HepG2 (cell line): ENCODE measurements around the gene HEBP1. TPM values are rescaled to one million over a fixed set of nuclear protein-coding genes. Genes with fewer than 3 reads are reported as not detected.

Experiments used
- AGO2 ChIP-seq: fragments of 200-400 bp; formaldehyde crosslinking; optimal IDR thresholded peaks from 2 replicates; pipeline ENCODE3; 2017; ENCODE audit warnings: mild to moderate bottlenecking, low read depth, low read length, moderate library complexity
- DNMT1 ChIP-seq: sonication (generic); formaldehyde crosslinking; IDR thresholded peaks from 2 replicates; pipeline ENCODE4 v1.5.1; 2020; ENCODE audit warnings: mild to moderate bottlenecking, missing genetic modification reagents
- HOXA7 ChIP-seq: sonication (generic); formaldehyde crosslinking; IDR thresholded peaks from 2 replicates; pipeline ENCODE4 v1.8.1; 2022; ENCODE audit warnings: mild to moderate bottlenecking, missing genetic modification reagents, moderate library complexity
- IRX3 ChIP-seq: sonication (generic); formaldehyde crosslinking; IDR thresholded peaks from 2 replicates; pipeline ENCODE4 v1.8.1; 2023; ENCODE audit warnings: mild to moderate bottlenecking, low read depth, missing genetic modification reagents, borderline replicate concordance
- KDM2A ChIP-seq: sonication (generic); formaldehyde crosslinking; IDR thresholded peaks from 2 replicates; pipeline ENCODE4 v1.4.0; 2020; ENCODE audit warnings: low read depth, missing genetic modification reagents, borderline replicate concordance
- NCOA1 ChIP-seq: sonication (generic); formaldehyde crosslinking; IDR thresholded peaks from 2 replicates; pipeline ENCODE4 v1.9.0; 2021; ENCODE audit warnings: missing genetic modification reagents
- PAX8 ChIP-seq: sonication (generic); formaldehyde crosslinking; IDR thresholded peaks from 2 replicates; pipeline ENCODE4 v1.8.0; 2022; ENCODE audit warnings: mild to moderate bottlenecking, missing genetic modification reagents, borderline replicate concordance
- POGZ ChIP-seq: sonication (generic); formaldehyde crosslinking; IDR thresholded peaks from 2 replicates; pipeline ENCODE4 v1.4.0; 2020; ENCODE audit warnings: mild to moderate bottlenecking, missing genetic modification reagents
- SETDB1 ChIP-seq: sonication (generic); formaldehyde crosslinking; IDR thresholded peaks from 2 replicates; pipeline ENCODE4 v1.5.1; 2020; ENCODE audit warnings: missing genetic modification reagents, mild to moderate bottlenecking, borderline replicate concordance
- SP1 ChIP-seq, 2 experiments: fragments of 450-650 bp in 1 of 2; sonication (generic) in 1 of 2; formaldehyde crosslinking in 1 of 2; IDR thresholded peaks; 2 replicates each; pipeline versions ENCODE4 v1.4.0 to v1.6.1; 2016 to 2020; ENCODE audit warnings: missing genetic modification reagents in 1 of 2
- TGIF2 ChIP-seq: IDR thresholded peaks from 2 replicates; pipeline ENCODE4 v1.6.1; 2016; ENCODE audit warnings: control low read depth, missing compliant biosample characterization
- ZFX ChIP-seq: sonication (generic); formaldehyde crosslinking; IDR thresholded peaks from 2 replicates; pipeline ENCODE4 v1.4.0; 2020; ENCODE audit warnings: mild to moderate bottlenecking, low read depth, missing genetic modification reagents, moderate library complexity
- ZKSCAN8 ChIP-seq: IDR thresholded peaks from 2 replicates; pipeline ENCODE4 v1.6.1; 2016; ENCODE audit warnings: borderline replicate concordance, missing genetic modification reagents, missing compliant biosample characterization
- ZMYM4 ChIP-seq: sonication (generic); formaldehyde crosslinking; IDR thresholded peaks from 2 replicates; pipeline ENCODE4 v1.8.1; 2023; ENCODE audit warnings: mild to moderate bottlenecking, missing genetic modification reagents
- ZNF430 ChIP-seq: sonication (generic); formaldehyde crosslinking; IDR thresholded peaks from 2 replicates; pipeline ENCODE4 v1.9.0; 2021; ENCODE audit warnings: mild to moderate bottlenecking, missing genetic modification reagents
- ZNF672 ChIP-seq: sonication (generic); formaldehyde crosslinking; IDR thresholded peaks from 2 replicates; pipeline ENCODE4 v1.8.1; 2022; ENCODE audit warnings: missing genetic modification reagents
- ZNF773 ChIP-seq: sonication (generic); formaldehyde crosslinking; IDR thresholded peaks from 2 replicates; pipeline ENCODE4 v1.4.0; 2020; ENCODE audit warnings: missing genetic modification reagents, borderline replicate concordance
- polyA plus RNA-seq, 8 experiments: library from polyadenylated mRNA; depleted of rRNA in 3 of 8; stranded (reverse) in 7 of 8; unstranded in 1 of 8; fragments of >200 nt; fragmentation: Illumina TruSeq in 4 of 8; extraction: Trizol in 4 of 8; gene quantifications; 2 replicates each; pipeline versions ENCODE4 v1.2.1 to v1.2.3, GENCODE V29; 2011 to 2016; ENCODE audit warnings: low read depth in 4 of 8, missing spikeins in 1 of 8, mixed read lengths in 1 of 8; ENCODE audit not compliant: insufficient read depth in 1 of 8
- total RNA-seq, 5 experiments: library from RNA; depleted of rRNA; stranded (reverse); fragments of >200 nt; fragmentation: Illumina TruSeq; extraction: Trizol; gene quantifications; 2 replicates each; pipeline ENCODE4 v1.2.3, GENCODE V29; 2016; ENCODE audit warnings: low read depth in 1 of 5
- TF ChIP-seq, protein P1 (sequence below): sonication (generic); formaldehyde crosslinking; IDR thresholded peaks from 2 replicates; pipeline ENCODE4 v1.4.0; 2020; ENCODE audit warnings: missing genetic modification reagents
- TF ChIP-seq, protein P2 (sequence below): sonication (generic); formaldehyde crosslinking; IDR thresholded peaks from 2 replicates; pipeline ENCODE4 v1.8.1; 2022; ENCODE audit warnings: low read depth, mild to moderate bottlenecking, missing genetic modification reagents
- TF ChIP-seq, protein P3 (sequence below): sonication (generic); formaldehyde crosslinking; conservative IDR thresholded peaks from 2 replicates; pipeline ENCODE4 v1.8.0; 2022; ENCODE audit warnings: mild to moderate bottlenecking, moderate library complexity, missing genetic modification reagents

The HEBP1 gene
- total and polyA plus RNA-seq, 2 of the 13 experiments (the other 11 are each of a cell fraction or from before 2014, with no cell fraction given): 7.8 to 9.4 TPM

DNA sequence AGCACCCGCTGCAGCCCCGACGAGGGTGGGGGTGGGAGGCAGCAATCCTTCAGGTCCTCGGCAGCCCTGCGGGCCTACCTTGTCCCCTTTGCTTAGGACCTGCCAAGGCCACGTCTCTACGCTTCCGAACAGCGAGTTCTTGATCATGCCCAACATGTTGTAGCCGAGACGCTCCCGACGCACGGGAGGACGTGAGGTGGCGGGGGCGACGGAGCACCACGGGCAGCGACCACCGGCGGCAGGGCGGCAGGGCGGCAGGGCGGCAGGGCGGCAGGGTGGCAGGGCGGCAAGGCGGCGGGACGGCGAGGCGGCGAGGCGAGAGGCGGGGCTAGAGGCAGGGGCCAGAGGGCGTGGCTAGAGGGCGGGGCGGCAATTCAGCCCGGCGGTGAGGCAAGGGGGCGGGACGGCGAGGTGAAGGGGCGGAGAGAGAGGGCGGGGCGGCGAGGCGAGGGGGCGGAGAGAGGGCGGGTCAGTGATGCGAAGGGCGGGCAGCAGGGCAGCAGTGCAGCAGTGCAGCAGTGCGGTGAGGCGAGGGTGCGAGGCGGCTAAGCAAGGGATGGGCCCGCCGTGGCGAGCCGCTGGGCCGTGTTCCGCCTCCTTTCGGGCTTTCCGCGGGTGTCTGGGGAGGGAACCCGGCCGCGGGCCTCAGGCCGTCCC, at the start of gene HEBP1 (continued):
- TF ChIP-seq SP1 (IDR thresholded peaks at IDR 0.05) (no peak), SP1 (CRISPR knock-in tag; IDR thresholded peaks at IDR 0.05) (peak; percentile 68), PAX8 (CRISPR knock-in tag) (no peak; the same call in 1 of the 2 replicates), ZNF672 (CRISPR knock-in tag) (0 out of 2 replicates have a peak, but pooled peaks have one; percentile 64), POGZ (CRISPR knock-in tag) (0 out of 2 replicates have a peak, but pooled peaks have one; percentile 13), SETDB1 (CRISPR knock-in tag) (no peak), AGO2 (peak; percentile 54), IRX3 (CRISPR knock-in tag) (0 out of 2 replicates have a peak, but pooled peaks have one; percentile 56), ZMYM4 (CRISPR knock-in tag) (peak; percentile 36; the same call in 1 of the 2 replicates), ZNF773 (CRISPR knock-in tag) (0 out of 2 replicates have a peak, but pooled peaks have one; percentile 14), TGIF2 (CRISPR knock-in tag) (0 out of 2 replicates have a peak, but pooled peaks have one; percentile 40), ZNF430 (CRISPR knock-in tag) (0 out of 2 replicates have a peak, but pooled peaks have one; percentile 63), ZFX (peak; percentile 86), HOXA7 (CRISPR knock-in tag) (peak; percentile 81; the same call in 1 of the 2 replicates), DNMT1 (CRISPR knock-in tag) (peak; percentile 31; the same call in 1 of the 2 replicates), ZKSCAN8 (CRISPR knock-in tag) (no peak), KDM2A (CRISPR knock-in tag) (peak; percentile 58), NCOA1 (CRISPR knock-in tag) (no peak)
- TF ChIP-seq, protein P1, sequence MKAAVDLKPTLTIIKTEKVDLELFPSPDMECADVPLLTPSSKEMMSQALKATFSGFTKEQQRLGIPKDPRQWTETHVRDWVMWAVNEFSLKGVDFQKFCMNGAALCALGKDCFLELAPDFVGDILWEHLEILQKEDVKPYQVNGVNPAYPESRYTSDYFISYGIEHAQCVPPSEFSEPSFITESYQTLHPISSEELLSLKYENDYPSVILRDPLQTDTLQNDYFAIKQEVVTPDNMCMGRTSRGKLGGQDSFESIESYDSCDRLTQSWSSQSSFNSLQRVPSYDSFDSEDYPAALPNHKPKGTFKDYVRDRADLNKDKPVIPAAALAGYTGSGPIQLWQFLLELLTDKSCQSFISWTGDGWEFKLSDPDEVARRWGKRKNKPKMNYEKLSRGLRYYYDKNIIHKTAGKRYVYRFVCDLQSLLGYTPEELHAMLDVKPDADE: no peak
- TF ChIP-seq, protein P2, sequence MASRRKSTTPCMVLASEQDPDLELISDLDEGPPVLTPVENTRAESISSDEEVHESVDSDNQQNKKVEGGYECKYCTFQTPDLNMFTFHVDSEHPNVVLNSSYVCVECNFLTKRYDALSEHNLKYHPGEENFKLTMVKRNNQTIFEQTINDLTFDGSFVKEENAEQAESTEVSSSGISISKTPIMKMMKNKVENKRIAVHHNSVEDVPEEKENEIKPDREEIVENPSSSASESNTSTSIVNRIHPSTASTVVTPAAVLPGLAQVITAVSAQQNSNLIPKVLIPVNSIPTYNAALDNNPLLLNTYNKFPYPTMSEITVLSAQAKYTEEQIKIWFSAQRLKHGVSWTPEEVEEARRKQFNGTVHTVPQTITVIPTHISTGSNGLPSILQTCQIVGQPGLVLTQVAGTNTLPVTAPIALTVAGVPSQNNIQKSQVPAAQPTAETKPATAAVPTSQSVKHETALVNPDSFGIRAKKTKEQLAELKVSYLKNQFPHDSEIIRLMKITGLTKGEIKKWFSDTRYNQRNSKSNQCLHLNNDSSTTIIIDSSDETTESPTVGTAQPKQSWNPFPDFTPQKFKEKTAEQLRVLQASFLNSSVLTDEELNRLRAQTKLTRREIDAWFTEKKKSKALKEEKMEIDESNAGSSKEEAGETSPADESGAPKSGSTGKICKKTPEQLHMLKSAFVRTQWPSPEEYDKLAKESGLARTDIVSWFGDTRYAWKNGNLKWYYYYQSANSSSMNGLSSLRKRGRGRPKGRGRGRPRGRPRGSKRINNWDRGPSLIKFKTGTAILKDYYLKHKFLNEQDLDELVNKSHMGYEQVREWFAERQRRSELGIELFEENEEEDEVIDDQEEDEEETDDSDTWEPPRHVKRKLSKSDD (CRISPR knock-in tag): 0 out of 2 replicates have a peak, but pooled peaks have one; percentile 47
- TF ChIP-seq, protein P3, sequence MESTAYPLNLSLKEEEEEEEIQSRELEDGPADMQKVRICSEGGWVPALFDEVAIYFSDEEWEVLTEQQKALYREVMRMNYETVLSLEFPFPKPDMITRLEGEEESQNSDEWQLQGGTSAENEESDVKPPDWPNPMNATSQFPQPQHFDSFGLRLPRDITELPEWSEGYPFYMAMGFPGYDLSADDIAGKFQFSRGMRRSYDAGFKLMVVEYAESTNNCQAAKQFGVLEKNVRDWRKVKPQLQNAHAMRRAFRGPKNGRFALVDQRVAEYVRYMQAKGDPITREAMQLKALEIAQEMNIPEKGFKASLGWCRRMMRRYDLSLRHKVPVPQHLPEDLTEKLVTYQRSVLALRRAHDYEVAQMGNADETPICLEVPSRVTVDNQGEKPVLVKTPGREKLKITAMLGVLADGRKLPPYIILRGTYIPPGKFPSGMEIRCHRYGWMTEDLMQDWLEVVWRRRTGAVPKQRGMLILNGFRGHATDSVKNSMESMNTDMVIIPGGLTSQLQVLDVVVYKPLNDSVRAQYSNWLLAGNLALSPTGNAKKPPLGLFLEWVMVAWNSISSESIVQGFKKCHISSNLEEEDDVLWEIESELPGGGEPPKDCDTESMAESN: peak; percentile 15; the same call in 1 of the 2 replicates
